ENCODE measurements around the gene SMPD3.

GRCh38 chr16:68458101-68458500 is 9.8 kb upstream of the SMPD3 start:
- TF ChIP-seq CTCF (IDR thresholded peaks at IDR 0.05; ENCODE audit: poor library complexity) (no peak), EZH2 (IDR thresholded peaks at IDR 0.05; ENCODE audit: borderline replicate concordance) (no peak), EZH2phosphoT487 (IDR thresholded peaks at IDR 0.05; ENCODE audit: low read depth, severe bottlenecking, unreplicated experiment) (no peak)
